ENCODE results near the gene IL18.

- TF ChIP-seq CTCF (IDR thresholded peaks at IDR 0.05), result no peak
- no peak for TF ChIP-seq POLR2A (IDR thresholded peaks at IDR 0.05; ENCODE audit: low read depth)
- TF ChIP-seq POLR2AphosphoS5 (IDR thresholded peaks at IDR 0.05), result no peak
- no peak for TF ChIP-seq EP300 (IDR thresholded peaks at IDR 0.05)
Measured at GRCh38 chr11:112172362-112172994, 8.6 kb upstream of the IL18 start.

Measured in esophagus muscularis mucosa (tissue), 4 donors.